DMS53 treated with DMSO at 0.1 percent for 48 hours (cell line): ENCODE results near the gene MT1X.

Experiments
- DNase-seq: peaks from one replicate; lab custom pipeline; 2025; ENCODE audit not compliant: unreplicated experiment; lab: John Stamatoyannopoulos, UW

The MT1X gene

DNA sequence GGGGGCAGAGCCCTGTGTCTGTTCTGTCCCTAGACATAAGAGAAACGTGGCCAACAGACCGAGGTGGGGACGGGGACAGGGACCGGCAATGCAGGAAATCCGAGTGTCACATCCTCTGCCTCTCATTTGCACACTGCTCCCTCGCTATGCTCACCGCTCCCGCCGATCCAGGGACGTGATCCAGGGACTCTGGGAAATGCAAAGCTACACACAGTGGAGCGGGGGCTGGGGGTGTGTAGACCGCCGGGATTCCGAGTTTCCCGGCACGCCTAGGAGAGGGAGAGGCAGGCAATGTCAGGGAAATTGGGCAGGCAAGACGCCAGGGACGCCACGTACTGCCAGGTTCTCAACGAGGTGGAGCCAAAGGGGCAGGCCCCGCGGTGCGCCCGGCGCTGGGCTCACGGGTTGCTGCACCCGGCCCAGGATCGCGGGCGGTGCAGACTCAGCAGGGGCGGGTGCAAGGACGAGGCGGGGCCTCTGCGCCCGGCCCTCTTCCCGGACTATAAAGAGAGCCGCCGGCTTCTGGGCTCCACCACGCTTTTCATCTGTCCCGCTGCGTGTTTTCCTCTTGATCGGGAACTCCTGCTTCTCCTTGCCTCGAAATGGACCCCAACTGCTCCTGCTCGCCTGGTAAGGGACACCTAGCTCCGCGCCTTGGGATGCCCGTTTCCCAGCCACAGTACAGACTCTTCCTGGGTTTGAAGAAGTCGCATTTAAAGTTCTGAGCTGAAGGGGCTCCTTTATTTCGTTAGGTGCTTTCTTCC lies at the start of gene MT1X:
TSS of gene MT1X (plus strand) at position 532 of the 764 bp plus-strand sequence. CDS start at position 603, 71 bp downstream.
- peak; percentile 89 for DNase-seq

DNA sequence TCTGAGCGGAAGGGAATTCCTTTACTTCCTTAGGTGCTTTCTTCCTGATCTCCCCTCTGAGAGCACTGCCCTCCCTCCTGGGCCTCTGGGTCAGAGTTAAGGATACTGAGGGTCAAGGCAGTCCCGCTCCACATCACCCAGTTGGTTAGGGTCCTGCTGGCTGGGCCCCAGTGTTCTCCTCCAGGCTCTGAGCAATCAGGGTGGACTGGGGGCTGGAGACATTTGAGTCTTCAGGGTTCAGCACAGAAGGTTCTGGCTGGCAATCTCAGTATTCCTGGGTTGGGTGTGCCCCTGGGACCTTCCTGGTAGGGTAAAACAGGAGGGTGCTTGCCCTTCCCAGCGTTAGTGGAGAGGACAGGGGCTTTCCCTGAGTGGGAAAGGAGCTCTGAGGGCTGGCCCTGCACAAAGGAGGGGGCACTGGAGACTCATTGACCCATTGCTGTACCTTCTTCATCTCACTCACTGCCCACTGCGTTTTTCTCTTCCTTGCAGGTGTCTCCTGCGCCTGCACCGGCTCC lies 49.4 kb upstream of the MT1X start:
- no peak for DNase-seq

DNA sequence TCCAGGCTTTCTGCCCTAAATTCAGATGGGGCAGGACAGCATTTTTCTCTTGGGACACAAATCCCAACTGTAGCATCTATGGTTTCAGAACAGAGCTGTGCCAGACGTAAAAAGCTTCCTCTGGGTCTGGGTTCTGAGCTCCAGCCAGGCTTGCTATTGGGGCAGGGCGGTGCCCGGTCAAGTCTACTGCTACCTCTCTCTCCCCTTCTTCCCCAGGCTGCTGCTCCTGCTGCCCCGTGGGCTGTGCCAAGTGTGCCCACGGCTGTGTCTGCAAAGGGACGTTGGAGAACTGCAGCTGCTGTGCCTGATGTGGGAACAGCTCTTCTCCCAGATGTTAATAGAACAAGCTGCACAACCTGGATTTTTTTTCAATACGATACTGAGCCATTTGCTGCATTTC lies 48.7 kb upstream of the MT1X start:
- DNase-seq, result no peak

DNA sequence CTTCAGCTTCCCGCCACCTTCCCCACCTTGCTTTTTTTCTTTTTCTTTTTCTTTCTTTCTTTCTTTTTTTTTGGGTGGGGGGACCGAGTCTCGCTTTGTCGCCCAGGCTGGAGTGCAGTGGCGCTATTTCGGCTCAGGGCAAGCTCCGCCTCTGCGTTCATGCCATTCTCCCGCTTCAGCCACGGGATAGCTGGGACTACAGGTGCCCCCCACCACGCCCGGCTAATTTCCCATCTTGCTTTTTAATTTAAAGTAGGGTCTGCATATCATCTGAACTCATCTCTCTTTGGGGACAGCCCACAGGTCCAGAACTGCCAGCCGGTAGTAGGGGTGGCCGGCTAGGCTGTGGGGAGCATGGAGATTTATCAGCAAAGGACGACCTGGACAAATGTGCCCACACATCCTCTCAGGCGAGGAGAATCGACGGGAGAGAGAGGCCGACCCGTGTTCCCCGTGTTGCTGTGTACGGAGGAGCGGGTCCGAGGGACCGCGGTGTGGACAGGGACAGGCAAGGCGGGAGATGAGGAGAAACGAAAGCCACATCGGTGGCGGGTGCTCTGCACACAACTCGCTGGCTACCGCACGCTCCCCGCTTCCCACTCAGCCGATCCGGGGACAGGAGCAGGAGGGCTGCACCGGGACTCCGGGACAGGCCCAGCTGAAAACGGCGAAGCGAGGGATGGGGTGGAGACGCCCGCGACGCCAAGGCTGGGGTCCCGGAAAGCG lies 47.4 kb upstream of the MT1X start:
- no peak for DNase-seq

DNA sequence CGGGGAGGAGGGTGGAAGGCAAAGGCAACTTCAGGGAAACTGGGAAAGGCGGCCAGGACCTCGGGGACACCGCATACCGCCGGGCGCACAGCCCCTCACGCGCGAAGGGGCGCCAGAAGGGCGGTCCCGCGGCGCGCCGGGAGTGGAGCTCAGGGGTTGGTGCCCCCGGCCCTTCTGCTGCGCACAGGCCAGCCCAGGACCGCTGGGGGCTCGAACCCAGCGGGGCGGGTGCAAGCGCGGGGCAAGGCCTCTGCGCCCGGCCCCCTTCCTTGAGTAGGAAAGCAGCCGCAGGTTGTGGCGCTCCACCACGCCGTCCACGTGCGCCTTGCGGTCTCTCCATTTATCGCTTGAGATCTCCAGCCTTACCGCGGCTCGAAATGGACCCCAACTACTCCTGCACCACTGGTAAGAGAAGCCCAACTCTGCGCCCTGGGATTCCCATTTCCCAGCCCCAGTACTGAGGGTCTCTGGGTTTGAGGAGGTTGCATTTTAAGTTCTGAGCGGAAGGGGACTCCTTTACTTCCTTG lies 46.8 kb upstream of the MT1X start:
- no peak for DNase-seq

DNA sequence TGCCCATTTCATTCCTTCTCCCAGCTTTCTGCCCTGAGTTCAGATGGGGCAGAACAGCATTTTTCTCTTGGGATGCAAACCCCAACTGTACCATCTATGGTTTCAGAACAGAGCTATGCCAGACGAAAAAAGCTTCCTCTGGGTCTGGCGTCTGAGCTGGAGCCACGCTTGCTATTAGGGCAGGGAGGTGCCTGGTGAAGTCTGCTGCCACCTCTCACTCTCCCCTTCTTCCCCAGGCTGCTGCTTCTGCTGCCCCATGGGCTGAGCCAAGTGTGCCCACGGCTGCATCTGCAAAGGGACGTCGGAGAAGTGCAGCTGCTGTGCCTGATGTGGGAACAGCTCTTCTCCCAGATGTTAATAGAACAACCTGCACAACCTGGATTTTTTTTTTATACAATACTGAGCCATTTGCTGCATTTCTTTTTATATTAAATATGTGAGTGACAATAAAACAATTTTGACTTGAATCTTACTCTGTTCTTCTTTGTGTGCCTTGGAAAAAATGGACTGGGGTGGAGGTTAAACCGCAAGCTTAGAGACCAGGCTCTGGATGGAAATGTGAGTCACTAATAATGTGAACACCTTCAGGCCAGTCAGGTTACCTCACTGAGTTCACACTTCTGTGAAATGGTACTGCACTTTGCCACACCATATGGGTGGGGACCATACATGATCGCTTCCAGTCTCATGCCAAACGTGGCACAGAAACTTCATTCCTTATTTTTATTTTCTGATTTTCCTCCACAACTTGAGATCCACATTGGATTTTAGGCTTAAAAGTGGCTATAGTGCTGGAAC lies 45.5 kb upstream of the MT1X start:
- no peak for DNase-seq

DNA sequence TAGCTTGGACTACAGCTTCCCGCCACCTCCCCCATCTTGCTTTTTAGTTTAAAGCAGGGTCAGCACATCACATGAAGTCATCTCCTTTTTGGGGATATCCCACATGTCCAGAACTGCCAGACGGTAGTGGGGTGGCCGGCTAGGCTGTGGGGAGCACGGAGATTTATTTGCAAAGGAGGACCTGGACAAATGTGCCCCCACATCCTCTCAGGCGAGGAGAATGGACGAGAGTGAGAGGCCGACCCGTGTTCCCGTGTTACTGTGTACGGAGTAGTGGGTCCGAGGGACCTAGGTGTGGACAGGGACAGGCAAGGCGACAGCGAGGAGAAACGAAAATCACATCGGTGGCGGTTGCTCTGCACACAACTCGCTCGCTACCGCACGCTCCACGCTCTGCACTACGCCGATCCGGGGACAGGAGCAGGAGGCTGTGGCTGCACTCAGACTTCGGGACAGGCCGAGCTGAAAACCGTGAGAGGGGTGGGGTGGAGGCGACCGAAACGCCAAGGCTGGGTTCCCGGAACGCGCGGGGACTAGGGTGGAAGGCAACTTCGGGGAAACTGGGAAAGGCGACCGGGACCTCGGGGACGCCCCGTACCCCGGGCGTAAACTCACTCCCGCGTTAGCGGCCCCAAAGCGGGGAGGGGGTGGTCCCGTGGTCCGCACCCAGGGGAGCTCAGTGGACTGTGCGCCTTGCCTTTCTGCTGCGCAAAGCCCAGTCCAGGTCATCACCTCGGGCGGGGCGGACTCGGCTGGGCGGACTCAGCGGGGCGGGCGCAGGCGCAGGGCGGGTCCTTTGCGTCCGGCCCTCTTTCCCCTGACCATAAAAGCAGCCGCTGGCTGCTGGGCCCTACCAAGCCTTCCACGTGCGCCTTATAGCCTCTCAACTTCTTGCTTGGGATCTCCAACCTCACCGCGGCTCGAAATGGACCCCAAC lies 44.2 kb upstream of the MT1X start, which contains the start of gene MT1A:
TSS of gene MT1A (plus strand) at position 853 of the 937 bp plus-strand sequence. CDS start at position 926, 73 bp downstream.
- peak; percentile 53 for DNase-seq

DNA sequence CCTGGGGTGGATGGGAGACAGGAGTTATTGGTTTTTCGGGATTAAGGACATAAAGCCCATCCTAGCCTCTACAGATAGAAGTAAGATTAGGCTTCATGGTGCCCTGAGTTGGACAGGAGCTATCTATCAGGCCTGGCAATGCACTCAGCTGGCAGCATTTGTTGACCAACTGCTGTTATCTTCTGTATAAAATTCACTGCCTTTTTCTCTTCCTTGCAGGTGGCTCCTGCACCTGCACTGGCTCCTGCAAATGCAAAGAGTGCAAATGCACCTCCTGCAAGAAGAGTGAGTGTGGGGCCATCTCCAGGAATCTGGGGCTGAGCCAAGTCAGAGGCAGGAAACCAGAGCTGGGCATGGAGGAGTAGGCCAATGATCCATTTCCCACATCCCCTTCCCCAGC lies 43.2 kb upstream of the MT1X start:
- no peak for DNase-seq

DNA sequence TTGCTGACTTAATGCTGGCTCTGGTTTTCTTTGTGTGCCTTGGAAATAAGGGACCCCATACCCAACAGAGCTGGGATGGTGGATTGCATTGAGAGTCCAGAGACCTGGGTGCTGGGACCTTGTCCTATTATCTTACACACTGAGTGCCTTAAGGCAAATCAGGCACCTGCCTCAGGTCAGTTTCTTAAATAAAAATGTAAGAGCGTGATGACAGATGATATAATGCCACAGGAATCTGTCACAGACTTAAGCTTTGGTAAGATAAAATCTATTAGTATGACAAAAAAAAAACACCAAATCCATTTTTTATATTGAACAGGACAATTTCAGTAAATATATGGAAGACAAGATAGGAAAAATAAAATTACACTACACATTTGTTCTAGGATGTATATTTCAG lies 42.2 kb upstream of the MT1X start:
- DNase-seq, result no peak

DNA sequence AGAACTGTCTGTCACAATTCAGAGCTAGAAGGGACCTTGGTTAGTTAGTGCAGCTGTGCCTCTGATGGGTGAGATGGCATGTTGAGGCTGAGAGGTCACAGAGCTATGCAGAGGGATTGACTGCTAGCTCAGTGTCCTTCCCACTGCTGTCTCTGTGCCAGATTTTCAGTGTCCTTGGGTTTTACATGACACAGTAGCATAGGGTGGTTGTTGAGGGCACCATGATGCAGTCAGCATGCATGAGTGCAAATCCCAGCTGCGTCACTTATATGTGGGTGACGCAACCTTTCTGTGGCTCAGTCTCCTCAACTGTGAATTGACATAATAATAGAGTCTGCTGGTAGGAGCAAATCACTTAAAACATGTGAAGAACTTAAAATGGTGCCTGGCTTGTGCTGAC lies 41.1 kb upstream of the MT1X start:
- no peak for DNase-seq

DNA sequence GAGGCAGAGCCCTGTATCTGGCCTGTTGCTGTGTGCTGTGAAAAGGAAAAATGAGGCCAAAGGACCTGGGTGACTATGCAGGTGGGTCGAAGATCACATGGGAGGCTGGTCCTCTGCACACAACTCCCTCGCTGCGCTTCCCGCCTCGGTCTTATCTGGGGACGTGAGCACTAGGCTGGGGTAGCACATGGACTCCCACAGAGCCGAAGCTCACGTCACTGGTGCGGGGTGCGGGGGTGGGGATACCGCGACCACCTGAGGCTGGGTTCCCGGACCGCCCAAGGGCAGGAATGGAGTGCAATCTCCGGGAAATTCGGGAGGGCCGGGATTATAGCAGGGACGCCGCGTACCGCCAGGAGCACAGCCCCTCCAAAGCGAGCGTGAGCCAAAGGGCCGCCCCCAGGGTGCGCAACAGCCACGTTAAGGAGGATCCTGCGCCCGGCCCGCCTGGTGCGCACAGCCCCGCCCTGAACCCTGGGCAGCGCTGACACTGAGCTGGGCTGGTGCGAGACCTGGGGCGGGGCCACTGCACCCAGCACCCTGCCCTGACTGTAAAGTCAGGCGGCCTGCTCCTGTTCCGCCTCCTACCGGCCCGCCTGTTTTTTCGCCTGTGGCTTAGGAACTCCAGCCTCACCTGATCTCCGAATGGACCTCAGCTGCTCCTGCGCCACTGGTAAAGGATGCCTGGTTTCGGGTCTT lies 39.0 kb upstream of the MT1X start:
- DNase-seq, result peak; percentile 80

DNA sequence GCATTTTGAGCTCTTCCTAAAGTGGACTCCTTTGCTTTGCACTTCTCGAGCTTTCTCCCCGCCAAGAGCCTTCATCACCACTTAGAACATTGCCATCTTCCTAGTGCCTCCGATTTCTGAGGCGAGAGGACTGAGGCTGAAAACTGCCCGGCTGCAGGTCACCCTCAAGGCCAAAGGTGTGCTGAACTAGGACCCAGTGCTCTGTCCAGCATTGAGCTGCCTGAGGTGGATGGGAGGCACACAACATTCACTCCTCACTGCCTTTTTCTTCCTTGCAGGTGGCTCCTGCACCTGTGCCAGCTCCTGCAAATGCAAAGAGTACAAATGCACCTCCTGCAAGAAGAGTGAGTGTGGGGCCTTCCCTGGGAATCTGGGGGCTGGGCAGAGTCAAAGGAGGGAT lies 38.4 kb upstream of the MT1X start:
- no peak for DNase-seq

DNA sequence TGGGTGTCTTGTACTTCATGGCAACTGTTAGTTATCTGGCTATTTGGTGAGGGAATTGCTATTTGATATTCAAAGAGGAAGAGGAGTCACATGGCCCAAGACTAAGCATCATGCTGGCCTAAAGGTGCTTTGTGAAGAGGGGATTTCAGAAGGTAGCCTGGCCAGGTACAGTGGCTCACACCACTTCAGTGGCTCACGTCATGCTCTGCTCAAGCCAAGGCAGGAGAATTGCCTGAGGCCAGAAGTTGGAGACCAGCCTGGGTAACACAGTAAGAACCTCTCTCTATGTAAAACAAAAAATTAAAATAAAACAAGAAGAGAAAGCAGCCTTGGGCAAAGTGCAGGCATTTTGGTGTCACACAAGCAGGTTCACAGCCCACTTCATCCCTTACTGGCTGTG lies 37.0 kb upstream of the MT1X start:
- no peak for DNase-seq

DNA sequence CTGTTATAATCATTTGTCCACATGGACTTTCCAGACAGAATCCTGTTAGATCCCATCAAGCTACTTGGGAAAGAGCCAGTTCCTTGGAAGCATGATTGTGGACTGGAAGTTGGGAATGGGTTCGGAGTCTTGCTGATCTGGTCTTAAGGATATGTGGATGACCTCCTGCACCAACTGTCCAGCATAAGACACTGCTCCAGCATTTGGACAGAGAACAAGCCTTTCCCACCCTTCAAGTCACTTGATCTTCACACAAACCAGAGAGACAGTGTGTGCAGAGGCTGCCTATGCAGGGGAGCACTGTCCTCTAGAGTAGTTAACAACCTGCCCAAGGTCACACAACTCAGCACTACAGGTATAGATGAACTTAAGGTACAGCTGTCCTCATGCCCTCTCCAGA lies 36.4 kb upstream of the MT1X start:
- no peak for DNase-seq

DNA sequence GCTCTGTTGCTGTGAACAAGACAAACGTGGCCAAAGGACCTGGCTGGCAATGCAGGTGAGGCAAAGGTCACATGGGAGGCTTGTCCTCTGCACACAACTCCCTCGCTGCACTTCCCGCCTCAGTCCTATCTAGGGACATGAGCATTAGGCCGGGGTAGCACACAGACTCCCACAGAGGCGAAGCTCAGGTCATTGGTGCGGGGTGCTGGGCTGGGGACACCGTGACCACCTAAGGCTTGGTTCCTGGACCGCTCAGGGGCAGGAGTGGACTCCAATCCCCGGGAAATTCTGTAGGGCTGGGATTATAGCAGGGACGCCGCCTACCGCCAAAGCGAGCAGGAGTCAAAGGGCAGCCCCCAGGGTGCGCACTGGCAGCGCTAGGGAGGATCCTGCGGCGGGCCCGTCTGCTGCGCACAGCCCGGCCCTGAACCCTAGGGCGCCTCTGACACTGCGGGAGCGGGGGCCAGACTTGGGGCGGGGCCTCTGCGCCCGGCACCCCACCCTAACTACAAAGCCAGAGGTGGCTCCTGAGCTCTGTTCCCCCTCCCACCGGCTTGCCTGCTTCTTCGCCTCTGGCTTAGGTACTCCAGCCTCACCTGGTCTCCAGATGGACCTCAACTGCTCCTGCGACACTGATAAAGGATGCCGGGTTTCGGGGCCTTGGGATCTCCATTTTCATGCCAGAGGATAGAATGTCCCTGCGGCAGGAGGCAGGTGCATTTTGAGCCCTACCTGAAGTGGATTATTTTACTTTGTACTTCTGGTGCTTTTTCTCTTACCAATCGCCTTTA lies 34.4 kb upstream of the MT1X start:
- no peak for DNase-seq

DNA sequence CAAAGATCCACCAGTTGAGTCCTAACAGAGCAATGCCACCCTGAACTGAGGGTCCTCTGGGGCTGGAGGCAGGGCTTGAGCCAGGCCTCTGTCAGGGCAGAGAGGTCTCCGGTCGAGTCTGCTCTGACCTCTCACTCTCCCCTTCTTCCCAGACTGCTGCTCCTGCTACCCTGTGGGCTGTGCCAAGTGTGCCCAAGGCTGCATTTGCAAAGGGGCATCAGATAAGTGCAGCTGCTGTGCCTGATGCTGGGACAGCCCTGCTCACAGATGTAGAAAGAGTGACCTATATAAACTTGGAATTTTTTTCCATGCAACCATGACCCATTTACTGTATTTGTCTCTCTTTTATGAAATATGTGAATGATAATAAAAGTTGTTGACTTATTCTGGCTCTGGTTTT lies 33.0 kb upstream of the MT1X start:
- DNase-seq, result no peak

DNA sequence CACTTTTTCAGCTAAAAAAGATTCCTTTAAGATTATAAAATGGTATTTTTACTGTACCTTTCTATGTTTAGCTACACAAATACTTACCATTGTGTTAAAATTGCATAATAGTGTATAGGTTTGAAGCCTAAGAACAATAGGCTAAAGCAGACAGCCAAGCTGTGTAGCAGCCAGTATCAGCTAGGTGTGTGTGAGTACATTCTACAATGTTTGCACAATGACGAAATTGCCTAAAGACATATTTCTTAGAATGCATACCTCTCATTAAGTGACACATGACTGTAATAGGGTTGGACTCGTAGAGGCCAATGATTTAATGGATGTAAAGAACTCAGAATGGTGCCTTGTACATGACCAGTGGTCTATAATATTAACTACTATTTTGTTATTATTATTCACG lies 32.5 kb upstream of the MT1X start:
- no peak for DNase-seq

DNA sequence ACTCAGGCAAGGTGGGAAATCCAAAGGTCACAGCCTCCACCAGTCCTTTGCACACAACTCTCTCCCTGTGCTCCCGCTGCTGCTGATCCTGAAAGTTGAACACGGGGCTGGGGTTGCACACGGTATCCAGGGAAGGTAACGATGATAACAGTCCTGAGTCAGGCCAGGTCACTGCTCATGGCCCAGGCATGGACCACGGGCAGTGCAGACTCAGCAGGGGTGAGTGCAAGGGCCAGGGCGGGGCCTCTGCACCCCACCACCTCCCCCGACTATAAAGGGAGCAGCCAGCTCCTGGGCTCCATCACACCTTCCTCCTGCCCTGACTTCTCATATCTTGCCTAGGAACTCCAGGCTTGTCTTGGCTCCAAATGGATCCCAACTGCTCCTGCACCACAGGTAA lies 30.7 kb upstream of the MT1X start, which contains the start of gene MT1B:
TSS of gene MT1B (plus strand) at position 301 of the 400 bp plus-strand sequence. CDS start at position 369, 68 bp downstream.
- DNase-seq, result no peak

DNA sequence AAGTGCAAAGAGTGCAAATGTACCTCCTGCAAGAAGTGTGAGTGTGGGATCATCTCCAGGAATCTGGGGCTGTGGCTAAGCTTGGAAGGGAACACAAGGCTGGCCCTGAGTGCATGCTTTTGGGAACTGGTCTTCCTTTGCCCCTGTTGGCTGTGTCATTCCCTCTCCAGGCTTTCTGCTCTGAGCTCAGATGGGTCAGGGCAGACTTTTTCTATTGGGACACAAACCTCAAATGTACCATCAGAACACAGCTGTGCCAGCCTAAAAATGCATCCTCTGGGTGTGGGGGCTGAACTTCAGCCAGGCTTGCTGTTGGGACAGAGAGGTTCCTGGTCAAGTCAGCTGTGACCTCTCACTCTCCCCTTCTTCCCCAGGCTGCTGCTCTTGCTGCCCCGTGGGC lies 29.7 kb upstream of the MT1X start:
- DNase-seq, result no peak
